HepG2 (cell line): ENCODE data around the gene TCF7L2. TPM values are rescaled to one million over a fixed set of nuclear protein-coding genes. Genes with fewer than 3 reads are reported as not detected.

ENCODE experiments used
- GLI4 ChIP-seq: sonication (generic); formaldehyde crosslinking; IDR thresholded peaks from 2 replicates; pipeline ENCODE4 v1.5.1; 2020; ENCODE audit warnings: missing genetic modification reagents, mild to moderate bottlenecking, moderate library complexity, borderline replicate concordance
- HOXA7 ChIP-seq: sonication (generic); formaldehyde crosslinking; IDR thresholded peaks from 2 replicates; pipeline ENCODE4 v1.8.1; 2022; ENCODE audit warnings: mild to moderate bottlenecking, missing genetic modification reagents, moderate library complexity
- MED13 ChIP-seq: sonication (generic); formaldehyde crosslinking; IDR thresholded peaks from 2 replicates; pipeline ENCODE4 v1.5.0; 2020; ENCODE audit warnings: missing genetic modification reagents
- RERE ChIP-seq: IDR thresholded peaks from 2 replicates; pipeline ENCODE4 v1.6.1; 2016; ENCODE audit warnings: low read depth, missing genetic modification reagents, missing compliant biosample characterization
- SAFB2 ChIP-seq: sonication (generic); formaldehyde crosslinking; IDR thresholded peaks from 2 replicates; pipeline ENCODE4 v1.5.1; 2020; ENCODE audit warnings: missing genetic modification reagents, low read depth, mild to moderate bottlenecking, borderline replicate concordance
- YY1 ChIP-seq: IDR thresholded peaks from 2 replicates; pipeline ENCODE4 v1.6.1; 2011; ENCODE audit warnings: low read length, low read depth, moderate library complexity, mild to moderate bottlenecking; ENCODE audit not compliant: insufficient read depth, insufficient replicate concordance
- ZNF180 ChIP-seq: sonication (generic); formaldehyde crosslinking; IDR thresholded peaks from 2 replicates; pipeline ENCODE4 v1.4.0; 2020; ENCODE audit warnings: low read depth, missing genetic modification reagents, borderline replicate concordance
- ZNF431 ChIP-seq: sonication (generic); formaldehyde crosslinking; IDR thresholded peaks from 2 replicates; pipeline ENCODE4 v1.9.0; 2022; ENCODE audit warnings: missing genetic modification reagents, low read depth, mild to moderate bottlenecking, borderline replicate concordance
- ZNF724P ChIP-seq: sonication (generic); formaldehyde crosslinking; IDR thresholded peaks from 2 replicates; pipeline ENCODE4 v1.8.0; 2022; ENCODE audit warnings: missing genetic modification reagents, borderline replicate concordance
- ZNF740 ChIP-seq: sonication (generic); formaldehyde crosslinking; IDR thresholded peaks from 2 replicates; pipeline ENCODE4 v1.4.0; 2020; ENCODE audit warnings: missing genetic modification reagents
- ZSCAN29 ChIP-seq: sonication (generic); formaldehyde crosslinking; conservative IDR thresholded peaks from 2 replicates; pipeline ENCODE4 v1.4.0; 2020; ENCODE audit warnings: mild to moderate bottlenecking, missing genetic modification reagents
- polyA plus RNA-seq, 8 experiments: library from polyadenylated mRNA; depleted of rRNA in 3 of 8; stranded (reverse) in 7 of 8; unstranded in 1 of 8; fragments of >200 nt; fragmentation: Illumina TruSeq in 4 of 8; extraction: Trizol in 4 of 8; gene quantifications; 2 replicates each; pipeline versions ENCODE4 v1.2.1 to v1.2.3, GENCODE V29; 2011 to 2016; ENCODE audit warnings: low read depth in 4 of 8, missing spikeins in 1 of 8, mixed read lengths in 1 of 8; ENCODE audit not compliant: insufficient read depth in 1 of 8
- total RNA-seq, 5 experiments: library from RNA; depleted of rRNA; stranded (reverse); fragments of >200 nt; fragmentation: Illumina TruSeq; extraction: Trizol; gene quantifications; 2 replicates each; pipeline ENCODE4 v1.2.3, GENCODE V29; 2016; ENCODE audit warnings: low read depth in 1 of 5
- TF ChIP-seq, protein P1 (sequence below): sonication (generic); formaldehyde crosslinking; IDR thresholded peaks from 2 replicates; pipeline ENCODE4 v1.5.0; 2020; ENCODE audit warnings: missing genetic modification reagents
- TF ChIP-seq, protein P2 (sequence below): sonication (generic); formaldehyde crosslinking; IDR thresholded peaks from 2 replicates; pipeline ENCODE4 v1.8.1; 2023; ENCODE audit warnings: mild to moderate bottlenecking, inconsistent platforms, moderate library complexity, missing genetic modification reagents, borderline replicate concordance
- TF ChIP-seq, protein P3 (sequence below): sonication (generic); formaldehyde crosslinking; IDR thresholded peaks from 2 replicates; pipeline ENCODE4 v1.9.0; 2022; ENCODE audit warnings: low read depth, missing genetic modification reagents

TCF7L2 gene
- total and polyA plus RNA-seq, 2 of the 13 experiments (the other 11 are each of a cell fraction or from before 2014, with no cell fraction given): 3.9 to 13.7 TPM

GRCh38 chr10:113019692-113020474 lies 69.8 kb downstream of the TCF7L2 start (continued):
- 0 out of 2 replicates have a peak, but pooled peaks have one; percentile 56 for TF ChIP-seq RERE (CRISPR knock-in tag)
- TF ChIP-seq, protein P1, sequence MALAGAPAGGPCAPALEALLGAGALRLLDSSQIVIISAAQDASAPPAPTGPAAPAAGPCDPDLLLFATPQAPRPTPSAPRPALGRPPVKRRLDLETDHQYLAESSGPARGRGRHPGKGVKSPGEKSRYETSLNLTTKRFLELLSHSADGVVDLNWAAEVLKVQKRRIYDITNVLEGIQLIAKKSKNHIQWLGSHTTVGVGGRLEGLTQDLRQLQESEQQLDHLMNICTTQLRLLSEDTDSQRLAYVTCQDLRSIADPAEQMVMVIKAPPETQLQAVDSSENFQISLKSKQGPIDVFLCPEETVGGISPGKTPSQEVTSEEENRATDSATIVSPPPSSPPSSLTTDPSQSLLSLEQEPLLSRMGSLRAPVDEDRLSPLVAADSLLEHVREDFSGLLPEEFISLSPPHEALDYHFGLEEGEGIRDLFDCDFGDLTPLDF (CRISPR knock-in tag): no peak
- no peak for TF ChIP-seq GLI4 (CRISPR knock-in tag)
- TF ChIP-seq ZNF431 (CRISPR knock-in tag): no peak
- no peak for TF ChIP-seq HOXA7 (CRISPR knock-in tag)
- TF ChIP-seq YY1: no peak
- TF ChIP-seq, protein P2, sequence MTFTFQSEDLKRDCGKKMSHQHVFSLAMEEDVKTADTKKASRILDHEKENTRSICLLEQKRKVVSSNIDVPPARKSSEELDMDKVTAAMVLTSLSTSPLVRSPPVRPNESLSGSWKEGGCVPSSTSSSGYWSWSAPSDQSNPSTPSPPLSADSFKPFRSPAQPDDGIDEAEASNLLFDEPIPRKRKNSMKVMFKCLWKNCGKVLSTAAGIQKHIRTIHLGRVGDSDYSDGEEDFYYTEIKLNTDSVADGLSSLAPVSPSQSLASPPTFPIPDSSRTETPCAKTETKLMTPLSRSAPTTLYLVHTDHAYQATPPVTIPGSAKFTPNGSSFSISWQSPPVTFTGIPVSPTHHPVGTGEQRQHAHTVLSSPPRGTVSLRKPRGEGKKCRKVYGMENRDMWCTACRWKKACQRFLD (CRISPR knock-in tag): no peak
- no peak for TF ChIP-seq ZNF180 (CRISPR knock-in tag)
- TF ChIP-seq SAFB2 (CRISPR knock-in tag): no peak
- 0 out of 2 replicates have a peak, but pooled peaks have one; percentile 37 for TF ChIP-seq ZSCAN29 (CRISPR knock-in tag)
- TF ChIP-seq, protein P3, sequence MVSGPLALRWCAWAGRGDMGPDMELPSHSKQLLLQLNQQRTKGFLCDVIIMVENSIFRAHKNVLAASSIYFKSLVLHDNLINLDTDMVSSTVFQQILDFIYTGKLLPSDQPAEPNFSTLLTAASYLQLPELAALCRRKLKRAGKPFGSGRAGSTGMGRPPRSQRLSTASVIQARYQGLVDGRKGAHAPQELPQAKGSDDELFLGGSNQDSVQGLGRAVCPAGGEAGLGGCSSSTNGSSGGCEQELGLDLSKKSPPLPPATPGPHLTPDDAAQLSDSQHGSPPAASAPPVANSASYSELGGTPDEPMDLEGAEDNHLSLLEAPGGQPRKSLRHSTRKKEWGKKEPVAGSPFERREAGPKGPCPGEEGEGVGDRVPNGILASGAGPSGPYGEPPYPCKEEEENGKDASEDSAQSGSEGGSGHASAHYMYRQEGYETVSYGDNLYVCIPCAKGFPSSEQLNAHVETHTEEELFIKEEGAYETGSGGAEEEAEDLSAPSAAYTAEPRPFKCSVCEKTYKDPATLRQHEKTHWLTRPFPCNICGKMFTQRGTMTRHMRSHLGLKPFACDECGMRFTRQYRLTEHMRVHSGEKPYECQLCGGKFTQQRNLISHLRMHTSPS (CRISPR knock-in tag): no peak
- no peak for TF ChIP-seq MED13
- TF ChIP-seq ZNF724P (CRISPR knock-in tag): no peak
- no peak for TF ChIP-seq ZNF740 (CRISPR knock-in tag)
